HEK293 (cell line): ENCODE measurements around the gene RGMA.

Experiments
- CTCF ChIA-PET: fragments of 350-600 bp; formaldehyde crosslinking; extraction: SDS; loops from one replicate; lab custom pipeline; 2021; ENCODE audit warnings: antibody characterized with exemption; lab: Yijun Ruan, JAX
- POLR2A ChIA-PET: fragments of 300-600 bp; formaldehyde crosslinking; extraction: SDS; loops from one replicate; lab custom pipeline; 2020; ENCODE audit warnings: antibody characterized with exemption, inconsistent platforms; lab: Yijun Ruan, JAX
- H3K27ac ChIP-seq: fragments of 200-500 bp; sonication (Bioruptor generic); 2 replicates; pipeline ENCODE4 v1.5.1; 2014; ENCODE audit warnings: low read depth, low read length, control low read depth, inconsistent platforms; ENCODE audit errors: extremely low read depth
- H3K36me3 ChIP-seq, 2 experiments: fragments of 200-500 bp in 1 of 2; sonication (Bioruptor generic) in 1 of 2; 1 replicate in 1 of 2; 2 replicates in 1 of 2; pipeline ENCODE4 v1.5.1; 2014 to 2017; ENCODE audit warnings: inconsistent platforms in 2 of 2, low read length in 2 of 2; ENCODE audit not compliant: control insufficient read depth in 2 of 2, insufficient read depth in 1 of 2
- H3K4me1 ChIP-seq: fragments of 200-500 bp; sonication (Bioruptor generic); 2 replicates; pipeline ENCODE4 v1.5.1; 2014; ENCODE audit warnings: mild to moderate bottlenecking, low read length, inconsistent platforms; ENCODE audit not compliant: control insufficient read depth, insufficient read depth
- H3K4me3 ChIP-seq: 2 replicates; pipeline ENCODE4 v1.5.1; 2011; ENCODE audit warnings: low read depth, mild to moderate bottlenecking, control low read depth, low read length, moderate library complexity
- H3K9me3 ChIP-seq: fragments of 200-500 bp; sonication (Bioruptor generic); 2 replicates; pipeline ENCODE4 v1.5.1; 2014; ENCODE audit warnings: low read depth, low read length, inconsistent platforms; ENCODE audit not compliant: control insufficient read depth, insufficient read depth
- EGR2 ChIP-seq: fragments of 450-650 bp; formaldehyde crosslinking; IDR thresholded peaks from 2 replicates; pipeline ENCODE4 v1.5.1; 2016; ENCODE audit warnings: low read depth, missing biosample characterization, missing genetic modification characterization
- HOXC10 ChIP-seq: sonication (generic); formaldehyde crosslinking; IDR thresholded peaks from 2 replicates; pipeline ENCODE4 v1.8.1; 2023; ENCODE audit warnings: mild to moderate bottlenecking, missing genetic modification reagents
- KLF16 ChIP-seq: fragments of 450-650 bp; formaldehyde crosslinking; IDR thresholded peaks from 2 replicates; pipeline ENCODE4 v1.5.1; 2017; ENCODE audit warnings: missing biosample characterization, missing genetic modification characterization
- KLF8 ChIP-seq: fragments of 450-650 bp; formaldehyde crosslinking; IDR thresholded peaks from 2 replicates; pipeline ENCODE4 v1.5.1; 2016; ENCODE audit warnings: missing biosample characterization, missing genetic modification characterization
- WT1 ChIP-seq: fragments of 450-650 bp; formaldehyde crosslinking; IDR thresholded peaks from 2 replicates; pipeline ENCODE4 v1.5.1; 2016; ENCODE audit warnings: missing biosample characterization, missing genetic modification characterization
- YY1 ChIP-seq: fragments of 450-650 bp; formaldehyde crosslinking; IDR thresholded peaks from 2 replicates; pipeline ENCODE4 v1.5.1; 2018; ENCODE audit warnings: missing biosample characterization, missing genetic modification characterization
- ZNF169 ChIP-seq: fragments of 450-650 bp; formaldehyde crosslinking; IDR thresholded peaks from 2 replicates; pipeline ENCODE4 v1.5.1; 2016; ENCODE audit warnings: missing biosample characterization, missing genetic modification characterization
- ZNF239 ChIP-seq: fragments of 450-650 bp; formaldehyde crosslinking; IDR thresholded peaks from 2 replicates; pipeline ENCODE4 v1.5.1; 2016; ENCODE audit warnings: missing biosample characterization, missing genetic modification characterization
- ZNF341 ChIP-seq: fragments of 450-650 bp; formaldehyde crosslinking; IDR thresholded peaks from 2 replicates; pipeline ENCODE4; 2016; ENCODE audit warnings: low read depth, missing biosample characterization, missing genetic modification characterization
- ZNF37A ChIP-seq: fragments of 450-650 bp; IDR thresholded peaks from 2 replicates; pipeline ENCODE4 v1.5.1; 2018; ENCODE audit warnings: missing biosample characterization, missing genetic modification characterization
- ZNF544 ChIP-seq: fragments of 450-650 bp; formaldehyde crosslinking; IDR thresholded peaks from 2 replicates; pipeline ENCODE4 v1.5.0; 2017; ENCODE audit warnings: missing biosample characterization, missing genetic modification characterization
- ZNF600 ChIP-seq: fragments of 450-650 bp; formaldehyde crosslinking; IDR thresholded peaks from 2 replicates; pipeline ENCODE4 v1.5.1; 2016; ENCODE audit warnings: missing biosample characterization, missing genetic modification characterization
- ZNF660 ChIP-seq: fragments of 450-650 bp; IDR thresholded peaks from 2 replicates; pipeline ENCODE4 v1.5.1; 2018; ENCODE audit warnings: missing biosample characterization, mild to moderate bottlenecking, missing genetic modification characterization
- ZNF830 ChIP-seq: fragments of 450-650 bp; IDR thresholded peaks from 2 replicates; pipeline ENCODE4 v1.5.0; 2018; ENCODE audit warnings: missing biosample characterization, missing genetic modification characterization, low read depth, mild to moderate bottlenecking, moderate library complexity
- ZXDB ChIP-seq: fragments of 450-650 bp; formaldehyde crosslinking; IDR thresholded peaks from 2 replicates; pipeline ENCODE4 v1.5.1; 2016; ENCODE audit warnings: missing biosample characterization, missing genetic modification characterization
- TF ChIP-seq, protein P1 (sequence below): fragments of 450-650 bp; formaldehyde crosslinking; IDR thresholded peaks from 2 replicates; pipeline ENCODE4 v1.5.1; 2016; ENCODE audit warnings: missing biosample characterization, missing genetic modification characterization
- TF ChIP-seq, protein P2 (sequence below): fragments of 450-650 bp; formaldehyde crosslinking; IDR thresholded peaks from 2 replicates; pipeline ENCODE4 v1.5.1; 2016; ENCODE audit warnings: missing biosample characterization, missing genetic modification characterization
- TF ChIP-seq, protein P3 (sequence below): fragments of 450-650 bp; formaldehyde crosslinking; IDR thresholded peaks from 2 replicates; pipeline ENCODE4 v1.5.1; 2016; ENCODE audit warnings: missing biosample characterization, missing genetic modification characterization

The RGMA gene

DNA sequence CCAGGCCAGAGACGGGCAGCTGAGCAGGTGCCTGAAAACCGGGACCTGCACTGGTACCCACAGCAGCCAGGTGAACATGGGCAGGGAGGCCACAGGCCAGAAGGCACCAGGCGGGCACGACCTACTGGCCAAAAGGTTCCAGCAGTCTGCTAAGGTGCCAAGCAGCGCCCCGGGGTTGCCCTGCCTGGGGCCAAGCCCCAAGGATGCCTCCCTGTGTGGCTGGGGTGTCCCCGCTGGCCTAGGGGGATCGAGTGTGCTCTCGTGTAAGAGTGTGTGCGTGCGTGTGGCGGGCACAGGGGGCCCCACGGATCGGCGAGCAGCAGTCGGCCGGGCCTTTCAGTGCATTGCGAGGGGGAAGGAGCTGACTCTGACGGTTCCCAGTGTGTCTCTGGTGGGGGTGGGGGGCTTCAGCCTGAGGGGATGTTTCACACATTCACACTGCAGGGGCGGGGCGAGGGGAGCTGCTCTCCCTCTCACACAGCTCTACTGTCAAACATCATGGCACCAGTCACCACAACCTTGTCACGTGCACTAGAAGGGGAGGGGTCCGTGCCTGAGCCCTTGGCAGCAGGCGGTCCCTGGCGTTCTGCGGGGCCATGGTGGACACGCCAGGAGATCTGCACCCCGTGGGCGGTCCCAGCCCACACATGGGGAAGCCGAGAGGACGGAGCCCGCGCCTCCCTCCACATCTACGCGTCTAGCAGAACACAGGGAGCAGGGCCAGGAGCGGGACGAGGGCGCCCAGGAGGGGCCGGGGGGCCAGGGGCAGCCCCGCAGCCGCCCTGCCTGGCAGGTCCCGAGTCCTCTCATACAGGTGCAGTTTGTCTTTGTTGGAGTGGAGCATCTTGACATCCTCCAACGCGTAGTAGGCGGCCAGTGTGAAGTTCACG lies 44.5 kb downstream of the RGMA start (continued):
- no peak for TF ChIP-seq ZNF239
- no peak for TF ChIP-seq KLF16
- no peak for TF ChIP-seq ZNF544 (tag by site-specific recombination)
- no peak for TF ChIP-seq KLF8
- no peak for TF ChIP-seq YY1 (tag by site-specific recombination)
- TF ChIP-seq ZNF660 (tag by site-specific recombination) = no peak
- TF ChIP-seq, protein P1, sequence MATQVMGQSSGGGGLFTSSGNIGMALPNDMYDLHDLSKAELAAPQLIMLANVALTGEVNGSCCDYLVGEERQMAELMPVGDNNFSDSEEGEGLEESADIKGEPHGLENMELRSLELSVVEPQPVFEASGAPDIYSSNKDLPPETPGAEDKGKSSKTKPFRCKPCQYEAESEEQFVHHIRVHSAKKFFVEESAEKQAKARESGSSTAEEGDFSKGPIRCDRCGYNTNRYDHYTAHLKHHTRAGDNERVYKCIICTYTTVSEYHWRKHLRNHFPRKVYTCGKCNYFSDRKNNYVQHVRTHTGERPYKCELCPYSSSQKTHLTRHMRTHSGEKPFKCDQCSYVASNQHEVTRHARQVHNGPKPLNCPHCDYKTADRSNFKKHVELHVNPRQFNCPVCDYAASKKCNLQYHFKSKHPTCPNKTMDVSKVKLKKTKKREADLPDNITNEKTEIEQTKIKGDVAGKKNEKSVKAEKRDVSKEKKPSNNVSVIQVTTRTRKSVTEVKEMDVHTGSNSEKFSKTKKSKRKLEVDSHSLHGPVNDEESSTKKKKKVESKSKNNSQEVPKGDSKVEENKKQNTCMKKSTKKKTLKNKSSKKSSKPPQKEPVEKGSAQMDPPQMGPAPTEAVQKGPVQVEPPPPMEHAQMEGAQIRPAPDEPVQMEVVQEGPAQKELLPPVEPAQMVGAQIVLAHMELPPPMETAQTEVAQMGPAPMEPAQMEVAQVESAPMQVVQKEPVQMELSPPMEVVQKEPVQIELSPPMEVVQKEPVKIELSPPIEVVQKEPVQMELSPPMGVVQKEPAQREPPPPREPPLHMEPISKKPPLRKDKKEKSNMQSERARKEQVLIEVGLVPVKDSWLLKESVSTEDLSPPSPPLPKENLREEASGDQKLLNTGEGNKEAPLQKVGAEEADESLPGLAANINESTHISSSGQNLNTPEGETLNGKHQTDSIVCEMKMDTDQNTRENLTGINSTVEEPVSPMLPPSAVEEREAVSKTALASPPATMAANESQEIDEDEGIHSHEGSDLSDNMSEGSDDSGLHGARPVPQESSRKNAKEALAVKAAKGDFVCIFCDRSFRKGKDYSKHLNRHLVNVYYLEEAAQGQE (tag by site-specific recombination) = no peak

DNA sequence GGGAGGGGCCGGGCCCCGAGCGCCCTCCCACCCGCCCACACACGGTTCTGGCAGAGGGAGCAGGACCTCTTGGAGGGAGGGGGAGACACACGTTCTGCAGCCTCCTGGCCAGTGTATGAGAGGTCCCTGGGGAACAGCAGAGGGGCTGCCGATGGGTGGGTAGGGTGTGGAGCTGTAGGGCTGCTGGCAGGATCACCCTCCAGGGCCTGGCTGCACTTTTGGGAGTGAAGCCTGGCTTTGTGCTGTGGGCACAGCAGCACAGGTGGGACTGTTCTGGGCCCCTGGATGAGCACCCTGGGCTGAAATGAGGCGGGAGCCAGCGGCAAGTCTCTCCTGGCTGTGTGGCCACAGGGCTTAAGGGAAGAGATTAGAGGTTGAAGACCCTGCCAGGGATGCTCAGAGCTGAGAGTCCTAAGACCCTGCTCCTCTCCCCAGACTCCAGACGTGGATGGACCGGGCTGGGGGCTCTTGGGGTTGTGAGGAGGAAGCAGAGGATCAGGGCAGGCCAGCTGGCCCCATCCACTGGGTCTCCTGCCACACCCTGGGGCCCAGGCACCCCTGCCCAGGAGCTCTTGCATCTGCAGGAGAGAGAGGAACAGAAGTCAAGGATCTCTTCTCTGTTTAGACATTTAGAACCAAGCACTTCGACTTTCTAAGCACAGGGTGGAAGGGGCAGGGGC lies 45.2 kb downstream of the RGMA start:
- no peak overlapping the region for H3K27ac ChIP-seq
- ChIA-PET CTCF (no interaction called here), POLR2A (no interaction called here)
- no peaks in the 10 kb centered on the region for H3K4me1 ChIP-seq
- no peak for TF ChIP-seq ZNF830 (tag by site-specific recombination)
- TF ChIP-seq ZNF37A (tag by site-specific recombination) = no peak
- peak; percentile 43; the same call in 1 of the 2 replicates for TF ChIP-seq ZNF600 (tag by site-specific recombination)
- TF ChIP-seq ZNF169 = no peak
- TF ChIP-seq ZXDB (tag by site-specific recombination) = no peak
- TF ChIP-seq, protein P2, sequence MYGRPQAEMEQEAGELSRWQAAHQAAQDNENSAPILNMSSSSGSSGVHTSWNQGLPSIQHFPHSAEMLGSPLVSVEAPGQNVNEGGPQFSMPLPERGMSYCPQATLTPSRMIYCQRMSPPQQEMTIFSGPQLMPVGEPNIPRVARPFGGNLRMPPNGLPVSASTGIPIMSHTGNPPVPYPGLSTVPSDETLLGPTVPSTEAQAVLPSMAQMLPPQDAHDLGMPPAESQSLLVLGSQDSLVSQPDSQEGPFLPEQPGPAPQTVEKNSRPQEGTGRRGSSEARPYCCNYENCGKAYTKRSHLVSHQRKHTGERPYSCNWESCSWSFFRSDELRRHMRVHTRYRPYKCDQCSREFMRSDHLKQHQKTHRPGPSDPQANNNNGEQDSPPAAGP = peak; percentile 81
- TF ChIP-seq, protein P3, sequence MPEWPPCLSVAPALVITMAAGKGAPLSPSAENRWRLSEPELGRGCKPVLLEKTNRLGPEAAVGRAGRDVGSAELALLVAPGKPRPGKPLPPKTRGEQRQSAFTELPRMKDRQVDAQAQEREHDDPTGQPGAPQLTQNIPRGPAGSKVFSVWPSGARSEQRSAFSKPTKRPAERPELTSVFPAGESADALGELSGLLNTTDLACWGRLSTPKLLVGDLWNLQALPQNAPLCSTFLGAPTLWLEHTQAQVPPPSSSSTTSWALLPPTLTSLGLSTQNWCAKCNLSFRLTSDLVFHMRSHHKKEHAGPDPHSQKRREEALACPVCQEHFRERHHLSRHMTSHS (tag by site-specific recombination) = no peak
- no peak for TF ChIP-seq WT1 (tag by site-specific recombination)
- TF ChIP-seq HOXC10 (CRISPR knock-in tag) = no peak
- no peaks in the 10 kb centered on the region for H3K9me3 ChIP-seq
- H3K4me3 ChIP-seq = no peak overlapping the region
- peaks cover 0 to 42% of the 10 kb centered on the region in 2 experiments; a peak in 1 of 3 replicates for H3K36me3 ChIP-seq

DNA sequence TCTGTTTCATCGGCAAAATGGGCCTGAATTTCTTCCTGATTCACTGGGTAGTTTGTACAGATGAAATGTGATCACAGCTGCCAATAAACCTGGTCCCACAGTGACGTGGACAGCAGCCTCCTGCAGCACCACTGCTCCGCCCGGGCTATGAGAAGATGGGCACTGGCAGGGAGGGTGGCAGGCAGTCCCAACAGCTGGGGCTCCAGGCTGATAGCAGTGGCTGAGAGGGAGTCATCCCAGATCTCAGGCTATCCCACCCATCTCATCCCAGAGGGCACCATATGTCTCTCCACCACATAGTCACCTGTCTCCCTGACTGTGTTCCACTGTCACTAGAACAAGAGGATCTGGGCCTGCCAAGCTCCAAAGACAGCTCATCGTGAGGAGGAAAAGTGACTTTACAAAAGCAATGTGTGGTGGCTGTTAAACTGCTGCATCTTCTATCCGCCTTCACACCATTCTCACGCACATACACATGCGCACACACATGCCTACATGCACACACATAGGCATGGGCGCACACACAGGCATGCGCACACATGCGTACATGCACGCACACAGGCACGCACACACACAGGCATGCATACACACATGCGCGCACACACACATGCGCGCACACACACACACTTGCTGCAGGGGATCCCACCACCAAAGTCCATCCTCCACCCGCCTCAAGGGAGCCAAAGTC lies 46.2 kb downstream of the RGMA start:
- Histone ChIP-seq H3K27ac (no peak overlapping the region), H3K4me1 (no peaks in the 10 kb centered on the region), H3K4me3 (no peak overlapping the region), H3K9me3 (no peaks in the 10 kb centered on the region), H3K36me3 (peaks cover 0 to 34% of the 10 kb centered on the region in 2 experiments; a peak in 1 of 3 replicates)
- POLR2A ChIA-PET = no interaction called here
- TF ChIP-seq EGR2 (tag by site-specific recombination) (no peak), ZNF341 (tag by site-specific recombination) (peak; percentile 58)
- CTCF ChIA-PET = no interaction called here
